A673 (cell line): ENCODE data around the gene LITAF.

Experiments
- CTCF ChIP-seq: fragments of 300-800, 200-600 bp; sonication (generic); conservative IDR thresholded peaks from 2 replicates; pipeline ENCODE4 v1.5.1; 2017; ENCODE audit warnings: low read depth, mild to moderate bottlenecking, antibody characterized with exemption, low read length, moderate library complexity, mixed read lengths
- EZH2 ChIP-seq: fragments of 200-600 bp; sonication (generic); IDR thresholded peaks from 2 replicates; pipeline ENCODE4 v1.6.1; 2017; ENCODE audit warnings: borderline replicate concordance, low read depth, mild to moderate bottlenecking, mixed read lengths, antibody characterized with exemption, low read length; ENCODE audit not compliant: poor library complexity, severe bottlenecking

GRCh38 chr16:11530171-11530940 lies 56.4 kb downstream of the LITAF start:
- TF ChIP-seq CTCF (no peak), EZH2 (no peak)
